Suprapubic skin (tissue), 3 donors: Measurements from ENCODE around the gene NOD1.

Source experiments
- CTCF ChIP-seq, 2 donors: fragments of 200-600 bp in 1 of 2; fragments of 450-650 bp in 1 of 2; sonication (generic) in 1 of 2; IDR thresholded peaks; one replicate each; pipeline ENCODE4 v1.5.1; 2016 to 2019; ENCODE audit warnings: antibody characterized with exemption in 2 of 2, mild to moderate bottlenecking in 1 of 2, moderate library complexity in 1 of 2
- POLR2AphosphoS5 ChIP-seq, 3 donors: sonication (generic); formaldehyde crosslinking; IDR thresholded peaks; one replicate each; pipeline ENCODE4 v1.6.1; 2017; ENCODE audit warnings: antibody characterized with exemption in 3 of 3

- TF ChIP-seq CTCF (IDR thresholded peaks at IDR 0.05) (no peak), POLR2AphosphoS5 (IDR thresholded peaks at IDR 0.05) (no peak)
Measured at GRCh38 chr7:30511973-30512662, 33.5 kb upstream of the NOD1 start.
